ENCODE results near the gene GZMA. TPM values are rescaled to one million over a fixed set of nuclear protein-coding genes. Genes with fewer than 3 reads are reported as not detected.

The GZMA gene
- total RNA-seq, 4 donors from 2014 or later = not detected

GRCh38 chr5:55151923-55152842, 49.7 kb downstream of the GZMA start:
- Histone ChIP-seq H3K36me3 (no peaks in the 10 kb centered on the region), H3K9me3 (no peaks in the 10 kb centered on the region), H3K27me3 (no peaks in the 10 kb centered on the region), H3K27ac (no peak overlapping the region), H3K4me3 (no peak overlapping the region), H3K4me1 (no peaks in the 10 kb centered on the region)
- intact Hi-C loops (cut with DNase I; ENCODE audit: low total_unique reads) = no loop called here
- TF ChIP-seq, protein P1, sequence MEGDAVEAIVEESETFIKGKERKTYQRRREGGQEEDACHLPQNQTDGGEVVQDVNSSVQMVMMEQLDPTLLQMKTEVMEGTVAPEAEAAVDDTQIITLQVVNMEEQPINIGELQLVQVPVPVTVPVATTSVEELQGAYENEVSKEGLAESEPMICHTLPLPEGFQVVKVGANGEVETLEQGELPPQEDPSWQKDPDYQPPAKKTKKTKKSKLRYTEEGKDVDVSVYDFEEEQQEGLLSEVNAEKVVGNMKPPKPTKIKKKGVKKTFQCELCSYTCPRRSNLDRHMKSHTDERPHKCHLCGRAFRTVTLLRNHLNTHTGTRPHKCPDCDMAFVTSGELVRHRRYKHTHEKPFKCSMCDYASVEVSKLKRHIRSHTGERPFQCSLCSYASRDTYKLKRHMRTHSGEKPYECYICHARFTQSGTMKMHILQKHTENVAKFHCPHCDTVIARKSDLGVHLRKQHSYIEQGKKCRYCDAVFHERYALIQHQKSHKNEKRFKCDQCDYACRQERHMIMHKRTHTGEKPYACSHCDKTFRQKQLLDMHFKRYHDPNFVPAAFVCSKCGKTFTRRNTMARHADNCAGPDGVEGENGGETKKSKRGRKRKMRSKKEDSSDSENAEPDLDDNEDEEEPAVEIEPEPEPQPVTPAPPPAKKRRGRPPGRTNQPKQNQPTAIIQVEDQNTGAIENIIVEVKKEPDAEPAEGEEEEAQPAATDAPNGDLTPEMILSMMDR (IDR thresholded peaks at IDR 0.05 in 4 of 5, conservative IDR thresholded peaks at IDR 0.05 in 1 of 5) = no peak
- TF ChIP-seq POLR2A (IDR thresholded peaks at IDR 0.05) = no peak
- in situ Hi-C loops (cut with MboI; ENCODE audit: low sequenced_read_pairs in 4 of 4) = loop anchor here (25.0 kb wide), 3 partner anchors 560 to 640 kb away; partner anchors contain the start of genes SNX18 (in 3 of the 4) and SLC38A9 (in 1 of the 4)
- DNase-seq (no peak), ATAC-seq (no peak)

DNA sequence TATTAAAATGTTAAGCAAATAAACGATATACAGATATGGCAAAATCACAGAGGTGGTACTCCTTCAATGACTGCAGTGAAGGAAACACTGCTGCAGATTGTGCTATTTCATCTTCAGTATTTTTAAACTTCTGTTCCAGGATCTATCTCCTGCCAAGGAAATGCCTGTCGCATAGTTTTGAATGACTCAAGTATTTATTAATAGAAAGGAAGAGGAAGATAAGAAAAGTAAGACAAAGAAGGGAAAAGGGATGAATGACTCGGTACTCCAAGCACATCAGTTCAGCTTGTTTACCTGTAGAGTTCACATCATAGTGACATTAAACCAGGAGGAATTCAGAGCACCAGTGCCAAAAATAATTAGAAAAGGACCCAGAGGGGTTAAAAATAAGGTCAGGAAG, 52.4 kb downstream of the GZMA start:
- H3K9me3 ChIP-seq = no peaks in the 10 kb centered on the region
- no peak for ATAC-seq
- H3K4me3 ChIP-seq = no peak overlapping the region
- TF ChIP-seq POLR2A (IDR thresholded peaks at IDR 0.05) = no peak
- no peak overlapping the region for H3K27ac ChIP-seq
- H3K27me3 ChIP-seq = no peaks in the 10 kb centered on the region
- DNase-seq = no peak
- no peaks in the 10 kb centered on the region for H3K36me3 ChIP-seq
- no peaks in the 10 kb centered on the region for H3K4me1 ChIP-seq
- intact Hi-C loops (cut with DNase I; ENCODE audit: low total_unique reads) (no loop called here), in situ Hi-C loops (cut with MboI; ENCODE audit: low sequenced_read_pairs in 4 of 4) (loop anchor here (25.0 kb wide), 3 partner anchors 557 to 643 kb away; partner anchors contain the start of genes SNX18 (in 3 of the 4) and SLC38A9 (in 1 of the 4))

Other genes starting within 250 kb of the GZMA start
- gene ESM1, start 117.1 kb upstream of the GZMA start, total RNA-seq = under 1 TPM in 2 of 4 donors, not detected in 2; 0.12 to 0.46 TPM
- under 1 TPM in 2 of 4 donors, not detected in 2; 0.24 to 0.36 TPM for gene GZMK, start 78.4 kb upstream of the GZMA start, total RNA-seq
- gene GPX8, start 57.5 kb downstream of the GZMA start, total RNA-seq = 1 to 10 TPM; 2.0 to 4.0 (median 2.6) TPM
- not detected for gene CDC20B, start 70.5 kb downstream of the GZMA start, total RNA-seq
- gene MCIDAS, start 124.7 kb downstream of the GZMA start, total RNA-seq = not detected
- gene CCNO, start 131.0 kb downstream of the GZMA start, total RNA-seq = not detected
- gene DHX29, start 205.0 kb downstream of the GZMA start, total RNA-seq = 10 to 100 TPM; 33.1 to 44.6 (median 41.0) TPM
- gene MTREX, start 205.3 kb downstream of the GZMA start, total RNA-seq = 100 to 1,000 TPM in 2 of 4 donors, 10 to 100 TPM in 2; 92.4 to 124 (median 109) TPM